AG04450 (cell line): ENCODE results near the gene DNASE1L2. TPM values are rescaled to one million over a fixed set of nuclear protein-coding genes. Genes with fewer than 3 reads are reported as not detected.

ENCODE experiments used
- CTCF ChIA-PET: fragments of 300-600, 350-600 bp; formaldehyde crosslinking; extraction: SDS; loops from one replicate; lab custom pipeline; 2022; ENCODE audit warnings: antibody characterized with exemption, inconsistent platforms; lab: Charles Lee
- POLR2A ChIA-PET: fragments of 350-600 bp; formaldehyde crosslinking; extraction: SDS; loops from one replicate; lab custom pipeline; 2021; ENCODE audit warnings: antibody characterized with exemption, inconsistent platforms; lab: Yijun Ruan, JAX
- DNase-seq: peaks from one replicate; pipeline ENCODE4 v3.0.0-alpha.2; 2011; ENCODE audit warnings: low read depth, low spot score
- H3K27ac ChIP-seq: one replicate; pipeline ENCODE4 v1.5.1; 2012; ENCODE audit warnings: low read depth, low read length, control low read depth
- H3K27me3 ChIP-seq: one replicate; pipeline ENCODE4 v1.6.0; 2012; ENCODE audit warnings: low read length; ENCODE audit not compliant: control insufficient read depth, insufficient read depth
- H3K4me3 ChIP-seq: 2 replicates; pipeline ENCODE4 v1.5.1; 2011; ENCODE audit warnings: mild to moderate bottlenecking, low read depth, low read length, control low read depth
- H3K9me3 ChIP-seq: 2 replicates; pipeline ENCODE4 v1.5.1; 2012; ENCODE audit warnings: low read length; ENCODE audit not compliant: control insufficient read depth, insufficient read depth
- polyA plus RNA-seq: library from polyadenylated mRNA; depleted of rRNA; stranded (reverse); fragments of >200 nt; gene quantifications from 2 replicates; pipeline ENCODE4 v1.2.3, GENCODE V29; 2011
- TF ChIP-seq, protein P1 (sequence below): IDR thresholded peaks from 2 replicates; pipeline ENCODE4 v1.5.1; 2011; ENCODE audit warnings: low read depth, low read length, control low read depth, inconsistent platforms

DNASE1L2 gene
- polyA plus RNA-seq, 1 experiment, result 0.14 TPM

DNA sequence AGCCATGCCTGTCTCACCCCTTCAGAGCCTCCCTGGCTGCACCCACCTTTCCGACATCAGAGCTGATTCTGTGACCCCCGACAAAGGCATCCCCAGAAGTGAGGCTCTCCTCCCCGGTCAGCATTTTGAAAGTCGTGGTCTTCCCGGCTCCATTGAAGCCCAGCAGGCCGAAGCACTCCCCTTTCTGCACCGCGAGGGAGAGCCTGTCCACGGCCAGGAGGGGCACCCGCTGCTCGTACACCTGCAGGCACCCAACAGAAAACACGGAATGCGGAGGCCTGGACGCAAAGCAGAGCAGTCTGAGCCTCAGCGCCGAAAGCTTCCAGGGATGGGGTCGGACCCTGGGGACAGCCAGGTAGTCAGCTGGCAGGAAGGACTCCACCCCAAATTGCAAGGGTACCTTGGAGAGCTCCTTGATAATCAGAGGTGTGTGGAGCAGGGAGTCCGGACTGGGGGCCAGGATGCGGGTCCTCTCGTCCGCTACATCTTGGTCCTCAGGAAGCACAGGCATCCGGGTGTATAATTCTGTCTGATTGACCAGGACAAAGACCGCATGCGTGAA is 44.8 kb downstream of the DNASE1L2 start:
- TF ChIP-seq, protein P1, sequence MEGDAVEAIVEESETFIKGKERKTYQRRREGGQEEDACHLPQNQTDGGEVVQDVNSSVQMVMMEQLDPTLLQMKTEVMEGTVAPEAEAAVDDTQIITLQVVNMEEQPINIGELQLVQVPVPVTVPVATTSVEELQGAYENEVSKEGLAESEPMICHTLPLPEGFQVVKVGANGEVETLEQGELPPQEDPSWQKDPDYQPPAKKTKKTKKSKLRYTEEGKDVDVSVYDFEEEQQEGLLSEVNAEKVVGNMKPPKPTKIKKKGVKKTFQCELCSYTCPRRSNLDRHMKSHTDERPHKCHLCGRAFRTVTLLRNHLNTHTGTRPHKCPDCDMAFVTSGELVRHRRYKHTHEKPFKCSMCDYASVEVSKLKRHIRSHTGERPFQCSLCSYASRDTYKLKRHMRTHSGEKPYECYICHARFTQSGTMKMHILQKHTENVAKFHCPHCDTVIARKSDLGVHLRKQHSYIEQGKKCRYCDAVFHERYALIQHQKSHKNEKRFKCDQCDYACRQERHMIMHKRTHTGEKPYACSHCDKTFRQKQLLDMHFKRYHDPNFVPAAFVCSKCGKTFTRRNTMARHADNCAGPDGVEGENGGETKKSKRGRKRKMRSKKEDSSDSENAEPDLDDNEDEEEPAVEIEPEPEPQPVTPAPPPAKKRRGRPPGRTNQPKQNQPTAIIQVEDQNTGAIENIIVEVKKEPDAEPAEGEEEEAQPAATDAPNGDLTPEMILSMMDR, result no peak
- Histone ChIP-seq H3K9me3 (no peaks in the 10 kb centered on the region; the same call in 1 of the 2 replicates), H3K27me3 (peaks cover 51% of the 10 kb centered on the region), H3K27ac (no peak overlapping the region), H3K4me3 (no peak overlapping the region)
- ChIA-PET CTCF (no interaction called here), POLR2A (interaction anchor here (0.5 to 1.8 kb wide), 5 partner anchors 11 to 461 kb away, joined by 3 to 7 read pairs (median 4); partner anchors contain the start of gene ECI1)
- no peak for DNase-seq

GRCh38 chr16:2282262-2282661 is 46.0 kb downstream of the DNASE1L2 start:
- H3K9me3 ChIP-seq, result no peaks in the 10 kb centered on the region; the same call in 1 of the 2 replicates
- ChIA-PET POLR2A (no interaction called here), CTCF (interaction anchor here (0.5 kb wide), 1 partner anchor 11 kb away, joined by 3 read pairs; no protein-coding TSS in a partner anchor)
- peaks cover 46% of the 10 kb centered on the region for H3K27me3 ChIP-seq
- TF ChIP-seq, protein P1, result no peak
- no peak overlapping the region for H3K4me3 ChIP-seq
- H3K27ac ChIP-seq, result no peak overlapping the region
- DNase-seq, result no peak

DNA sequence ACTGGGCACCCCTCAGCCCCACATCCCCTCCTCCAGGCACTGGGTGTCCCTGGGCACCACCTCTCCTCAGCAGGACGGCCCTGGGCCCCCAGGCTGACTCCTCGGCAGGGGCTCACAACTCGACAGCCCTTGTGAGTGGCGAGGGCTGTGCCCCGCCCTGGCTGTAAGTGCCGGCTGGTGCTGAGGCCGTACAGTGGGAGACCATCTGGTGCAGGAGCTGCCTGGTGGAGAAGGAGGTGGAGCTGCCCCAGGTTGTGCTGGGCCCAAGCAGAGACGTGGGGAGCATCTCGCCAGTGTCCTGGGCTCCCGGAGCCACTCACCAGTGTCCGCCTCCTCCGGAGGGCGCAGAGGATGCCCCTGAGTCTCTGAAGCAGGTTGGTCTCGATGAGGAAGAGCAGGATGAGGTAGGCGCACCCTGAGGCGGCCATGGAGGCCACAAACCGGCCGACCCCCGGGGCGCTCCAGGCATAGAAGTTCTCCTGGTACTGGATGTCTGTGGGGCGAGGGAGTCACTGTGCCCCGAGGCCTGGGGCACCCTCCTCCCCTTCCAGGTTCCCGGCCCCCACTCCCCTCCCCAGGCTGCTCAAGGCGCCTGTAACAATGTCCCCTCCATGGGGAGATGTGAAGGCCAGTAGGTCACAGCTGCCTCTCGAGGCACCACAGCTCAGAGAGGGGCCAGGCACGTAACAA is 46.8 kb downstream of the DNASE1L2 start:
- POLR2A ChIA-PET, result no interaction called here
- Histone ChIP-seq H3K4me3 (no peak overlapping the region), H3K27ac (no peak overlapping the region), H3K27me3 (peaks cover 41% of the 10 kb centered on the region), H3K9me3 (no peaks in the 10 kb centered on the region; the same call in 1 of the 2 replicates)
- no peak for DNase-seq
- TF ChIP-seq, protein P1, result no peak
- CTCF ChIA-PET, result no interaction called here

GRCh38 chr16:2284001-2284770 is 47.9 kb downstream of the DNASE1L2 start:
- TF ChIP-seq, protein P1, result no peak
- CTCF ChIA-PET, result no interaction called here
- no peak for DNase-seq
- Histone ChIP-seq H3K27ac (no peak overlapping the region), H3K9me3 (no peaks in the 10 kb centered on the region; the same call in 1 of the 2 replicates), H3K27me3 (peaks cover 34% of the 10 kb centered on the region), H3K4me3 (no peak overlapping the region)
- POLR2A ChIA-PET, result no interaction called here
